Activated CD4-positive, alpha-beta T cell treated with anti-CD3 and anti-CD28 coated beads, Interleukin-2, amount 50 U/mL, for 24 hours (primary cell): ENCODE measurements around the gene CXCL9.
"Not testable (repeated sequence)": the region's sequence is repeated elsewhere in the genome, so short reads cannot be mapped to it uniquely, and the experiment has no call there.

ENCODE experiments used
- DNase-seq, 2 donors: peaks; one replicate each; pipeline ENCODE4 v3.0.0-alpha.2; 2020; ENCODE audit warnings: low read depth in 1 of 2, low spot score in 1 of 2

The CXCL9 gene

DNA sequence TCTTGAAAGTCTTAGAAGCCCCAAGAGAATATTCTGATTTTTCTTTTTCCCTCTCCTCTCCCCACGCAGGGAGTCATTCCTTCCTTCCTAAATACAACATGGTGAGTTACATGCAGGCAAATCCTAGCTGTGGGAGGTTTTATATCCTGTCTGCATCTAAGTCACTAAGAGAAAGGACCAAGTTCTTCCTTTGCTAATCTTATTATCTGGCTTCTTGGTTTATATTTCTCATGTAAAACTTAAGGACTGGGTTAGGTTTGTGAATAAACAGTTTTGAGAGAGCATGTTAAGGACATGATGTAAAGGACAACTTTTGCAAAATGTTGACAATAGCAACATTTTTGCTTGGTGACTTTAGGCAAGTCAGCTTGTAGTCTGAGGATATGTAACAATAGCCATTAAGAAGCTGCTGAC, 5.1 kb upstream of the CXCL9 start:
- DNase-seq = no peak

DNA sequence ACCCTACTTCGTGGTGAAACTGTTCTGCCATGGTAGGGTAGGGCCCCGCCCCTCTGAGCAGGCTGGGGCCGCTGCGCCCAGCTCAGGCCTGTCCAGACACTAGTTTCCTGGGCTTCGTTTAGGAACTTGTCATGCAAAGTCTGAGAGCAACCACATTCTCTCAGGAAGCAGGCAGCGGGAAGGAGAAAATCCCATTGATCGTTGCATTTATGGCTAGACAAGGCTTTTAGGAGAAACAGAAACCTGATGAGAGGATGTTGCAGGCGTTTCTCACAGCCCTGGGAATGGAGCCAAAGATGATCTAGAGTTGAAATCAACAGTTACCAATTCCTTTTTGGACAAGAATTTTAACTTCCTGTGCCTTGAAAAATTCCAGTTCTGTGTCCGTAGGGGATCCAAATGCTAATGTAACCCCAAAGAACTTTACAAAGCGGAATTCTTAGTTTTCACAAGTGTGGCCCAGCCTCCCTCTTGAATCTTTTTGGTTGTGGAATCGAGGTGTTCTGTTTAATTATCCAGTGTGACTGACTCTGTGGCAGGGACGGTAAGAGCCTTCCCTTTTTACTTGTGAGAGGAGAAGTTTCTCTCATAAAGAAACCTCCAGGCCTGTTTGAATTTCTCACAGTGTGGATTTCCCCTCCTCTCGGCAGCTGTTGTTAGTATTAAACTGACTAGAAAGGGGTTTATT, 4.5 kb upstream of the CXCL9 start:
- DNase-seq = no peak

DNA sequence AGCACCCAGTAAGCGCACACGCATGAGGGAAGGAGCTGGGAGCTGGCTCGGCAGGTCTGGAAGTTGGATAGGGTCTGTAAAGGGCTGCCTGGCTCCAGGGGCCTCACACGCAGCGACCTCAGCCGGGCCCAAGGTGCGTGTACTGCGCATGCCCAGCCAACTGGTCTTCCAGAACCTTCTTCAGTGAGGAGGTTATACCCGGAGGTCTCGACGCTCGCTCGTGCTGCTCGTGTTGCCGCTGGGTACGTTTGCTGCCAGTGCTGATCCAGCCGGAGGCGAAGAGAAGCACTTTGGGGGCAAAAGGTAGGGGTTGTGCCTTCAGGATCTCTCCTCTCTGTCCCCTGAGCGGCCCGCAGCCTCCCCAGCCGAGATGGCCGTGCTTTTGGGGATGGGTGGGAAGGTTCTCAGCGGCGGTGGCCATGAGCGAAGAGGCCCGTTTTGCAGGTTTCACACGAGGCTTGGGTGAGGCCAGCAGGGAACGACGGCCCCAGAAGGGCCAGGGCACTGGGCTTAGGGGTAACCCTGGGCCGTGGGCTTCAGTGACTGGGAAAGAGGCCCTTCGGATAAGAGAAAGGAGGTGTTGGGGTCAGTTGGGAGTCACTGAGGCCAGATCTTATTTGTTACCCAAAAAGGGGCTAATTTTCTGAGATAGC, 3.8 kb upstream of the CXCL9 start:
- DNase-seq = no peak

DNA sequence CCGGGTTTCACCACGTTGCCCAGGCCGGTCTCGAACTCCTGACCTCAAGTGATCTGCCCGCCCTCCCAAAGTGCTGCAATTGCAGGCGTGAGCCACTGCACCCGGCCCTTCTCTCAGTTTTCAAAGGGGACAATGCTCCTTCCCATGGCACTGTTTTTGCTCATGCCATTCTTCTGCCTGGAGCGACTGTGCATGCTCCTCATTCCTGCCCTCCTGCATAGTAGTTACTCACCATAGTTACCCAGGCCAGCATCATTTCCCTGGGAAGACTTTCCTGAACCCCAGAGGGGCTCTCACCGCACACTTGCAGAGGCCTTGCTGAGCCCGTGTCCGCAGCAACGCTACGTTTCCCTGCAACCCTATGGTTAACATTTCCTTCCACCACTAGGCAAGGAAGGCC, 3.3 kb upstream of the CXCL9 start:
- DNase-seq = no peak

DNA sequence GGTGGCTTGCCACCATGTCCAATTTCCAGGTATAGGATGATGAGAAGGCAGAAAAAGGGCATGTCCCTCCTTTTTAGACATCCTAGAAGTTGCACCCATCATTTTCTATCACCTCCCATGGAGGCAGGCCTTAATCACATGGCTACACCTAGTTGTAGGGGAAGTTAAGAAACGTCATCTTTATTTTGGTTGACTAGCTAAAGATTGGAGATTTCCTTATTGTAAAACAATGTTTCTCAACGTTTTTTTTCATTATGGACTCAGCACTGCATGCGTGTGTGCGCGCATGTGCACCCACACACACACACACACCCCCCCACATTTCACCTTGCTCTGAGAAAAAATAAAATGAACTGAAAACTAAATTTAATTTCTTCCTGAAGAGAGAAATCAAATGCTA, 2.0 kb upstream of the CXCL9 start:
- DNase-seq = no peak

DNA sequence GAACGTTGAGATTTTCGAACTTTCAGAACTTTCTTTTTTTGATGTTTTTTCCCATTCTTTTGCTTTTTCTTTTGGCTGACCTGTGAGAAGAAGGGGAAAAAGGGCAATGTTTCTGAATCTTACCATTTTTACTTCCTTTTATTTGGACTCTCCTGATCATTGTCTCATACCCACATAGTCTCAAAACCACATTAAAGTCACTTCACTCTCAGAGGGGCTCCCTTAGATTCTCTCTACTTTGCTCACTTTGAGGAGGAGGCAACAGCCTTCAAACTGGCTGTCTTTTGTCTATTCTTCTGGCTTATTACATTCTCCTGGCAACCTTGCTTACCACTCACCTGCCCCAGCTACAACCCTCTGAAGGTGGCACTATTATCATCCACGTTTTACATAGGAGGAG, 3.7 kb downstream of the CXCL9 start:
- no peak for DNase-seq

DNA sequence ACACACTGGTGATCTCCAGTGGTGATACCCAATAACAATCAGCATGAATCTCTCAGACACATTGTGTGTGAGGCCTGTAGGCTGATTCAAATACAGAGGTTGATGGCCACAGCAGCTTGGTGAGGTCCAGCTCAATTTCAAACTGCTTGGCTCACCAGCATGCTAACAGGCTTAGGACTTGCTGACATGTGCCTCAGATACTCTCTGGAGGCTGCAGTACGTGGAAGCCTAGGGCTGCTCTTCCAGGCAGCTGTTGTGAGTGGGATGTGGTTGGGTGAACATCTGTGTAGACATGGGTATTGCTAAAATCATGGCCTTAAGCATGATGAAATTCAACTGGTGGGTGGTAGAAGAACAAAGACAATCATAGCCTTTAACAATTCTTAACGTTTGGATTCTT, 4.3 kb downstream of the CXCL9 start:
- DNase-seq = no peak

DNA sequence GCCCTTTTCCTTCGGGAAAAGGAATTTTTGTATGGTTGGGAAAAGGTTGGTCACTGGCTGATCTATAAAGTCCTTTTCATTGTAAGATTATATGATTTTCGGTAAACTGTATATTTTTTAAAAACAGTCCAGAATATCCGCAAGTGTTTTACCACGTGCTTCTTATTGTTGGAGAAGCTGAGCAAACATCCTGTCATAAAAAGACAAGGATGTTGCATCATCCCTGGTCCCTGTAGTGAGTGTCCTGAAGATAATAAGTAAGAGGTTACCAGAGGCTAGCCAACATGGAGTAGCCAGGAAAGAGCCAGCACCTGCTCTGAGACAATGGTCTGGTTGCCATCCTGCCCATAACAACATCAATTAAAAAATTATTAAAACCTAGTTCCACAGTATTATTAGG, 5.1 kb downstream of the CXCL9 start:
- DNase-seq = no peak

DNA sequence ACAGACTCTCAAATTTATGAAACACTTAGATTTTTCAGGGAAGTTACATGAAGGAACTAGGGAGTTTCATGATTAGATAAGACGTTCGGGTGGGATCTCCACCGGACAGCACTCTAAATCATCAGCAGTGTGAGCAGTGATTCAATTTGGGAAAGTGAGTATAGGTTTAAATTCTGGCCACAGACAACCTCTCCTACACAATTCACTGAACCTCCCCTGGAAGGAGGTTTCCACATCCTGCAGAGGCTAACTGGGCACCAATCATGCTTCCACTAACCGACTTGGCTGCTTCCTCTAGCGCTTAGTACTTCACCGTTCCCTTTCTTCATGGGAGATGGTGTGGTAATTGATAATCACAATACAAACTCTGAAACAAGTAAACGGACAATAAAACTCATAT, 5.6 kb downstream of the CXCL9 start:
- DNase-seq = no peak

DNA sequence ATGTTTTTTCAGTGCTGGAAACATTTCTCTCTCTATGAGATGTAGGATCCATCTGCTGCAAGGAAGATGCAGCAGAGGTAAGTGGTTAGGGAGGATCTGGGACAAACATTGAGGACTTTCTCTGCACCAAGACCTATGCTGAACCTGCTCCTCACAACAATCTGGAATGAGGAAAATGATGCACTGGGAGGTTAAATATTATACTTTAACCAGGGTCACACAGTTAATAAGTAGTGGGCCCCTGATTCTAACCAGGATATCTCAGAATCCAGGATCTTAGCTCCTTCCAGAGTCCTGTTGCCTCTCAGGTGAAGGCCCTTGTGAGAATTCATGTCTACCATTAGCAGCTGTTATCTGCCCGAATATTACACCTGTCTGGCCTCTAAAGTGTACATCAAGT, 7.0 kb downstream of the CXCL9 start:
- no peak for DNase-seq

DNA sequence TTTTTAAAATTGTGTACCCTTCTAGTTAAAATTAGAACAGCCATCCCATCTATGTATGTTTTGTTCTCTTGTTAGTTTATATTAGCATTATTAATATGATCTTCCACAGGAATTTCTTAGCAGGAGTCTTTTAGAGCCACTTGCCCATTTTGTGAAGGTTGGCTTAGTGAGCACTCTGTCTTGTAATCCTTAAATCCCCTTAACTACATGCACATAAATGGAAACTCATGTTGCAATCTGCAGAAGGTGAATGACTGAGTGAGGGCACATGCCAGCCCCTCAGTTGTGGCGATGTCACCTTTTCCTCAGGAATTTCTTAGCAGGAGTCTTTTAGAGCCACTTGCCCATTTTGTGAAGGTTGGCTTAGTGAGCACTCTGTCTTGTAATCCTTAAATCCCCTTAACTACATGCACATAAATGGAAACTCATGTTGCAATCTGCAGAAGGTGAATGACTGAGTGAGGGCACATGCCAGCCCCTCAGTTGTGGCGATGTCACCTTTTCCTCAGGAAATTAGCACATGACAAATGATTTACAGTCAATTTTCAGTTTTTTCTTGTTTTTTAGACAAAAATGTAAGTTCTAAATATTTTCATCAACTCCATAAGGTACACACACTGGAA, 8.7 kb downstream of the CXCL9 start:
- DNase-seq = not testable (repeated sequence)

DNA sequence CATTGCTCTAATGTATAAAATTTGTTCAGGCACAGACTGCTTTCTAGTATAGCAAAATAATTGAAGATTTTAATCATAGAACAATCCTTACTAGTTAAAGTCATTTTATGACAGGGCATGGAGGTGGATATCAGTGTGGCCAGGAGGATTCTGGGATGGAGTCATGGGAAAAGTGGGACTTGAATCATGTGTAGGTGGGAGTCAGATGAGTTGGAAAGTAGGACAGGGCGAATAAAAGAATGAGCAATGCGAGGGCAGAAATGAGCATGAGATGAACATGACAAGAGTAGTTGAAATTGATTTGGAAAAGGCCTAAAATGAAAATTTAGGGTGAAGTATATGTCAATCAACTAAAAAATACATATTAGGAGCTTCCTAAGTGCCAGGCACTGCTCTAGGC, 9.4 kb downstream of the CXCL9 start:
- DNase-seq = no peak

DNA sequence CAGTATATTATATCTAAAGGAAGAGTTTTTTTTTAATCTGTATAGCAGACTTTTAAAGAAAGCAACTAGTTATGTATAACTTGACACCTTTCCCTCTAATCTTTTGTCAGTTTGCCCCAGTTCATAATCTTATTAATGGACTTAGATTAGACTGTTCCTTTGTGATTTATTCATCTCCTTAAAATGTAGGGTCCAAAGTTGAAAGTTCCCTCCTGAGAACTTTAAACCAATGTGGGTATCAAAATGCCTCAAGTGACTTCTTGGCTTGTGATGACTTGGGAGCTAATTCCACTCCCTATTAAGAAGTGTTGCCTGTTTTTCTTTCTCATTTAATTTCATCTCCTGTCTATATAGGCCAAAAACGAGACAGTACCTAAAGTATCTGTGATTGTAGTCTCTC, 10.2 kb downstream of the CXCL9 start:
- DNase-seq = no peak

DNA sequence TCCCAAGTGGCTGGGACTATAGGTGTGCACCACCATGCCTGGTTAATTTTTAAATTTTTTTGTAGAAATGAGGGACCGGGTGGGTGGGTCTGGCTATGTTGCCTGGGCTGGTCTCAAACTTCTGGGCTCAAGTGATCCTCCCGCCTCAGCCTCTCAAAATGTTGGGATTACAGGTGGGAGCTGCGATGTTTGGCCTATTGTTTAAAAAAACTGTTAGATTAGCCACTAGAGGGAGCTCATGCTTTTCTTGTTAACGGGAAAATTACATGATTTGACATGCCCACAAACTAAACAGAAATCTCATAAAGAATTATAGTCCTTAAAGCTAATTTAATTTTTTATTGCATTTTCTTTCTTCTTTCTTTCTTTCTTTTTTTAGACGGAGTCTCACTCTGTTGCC, 11.6 kb downstream of the CXCL9 start:
- DNase-seq = no peak

DNA sequence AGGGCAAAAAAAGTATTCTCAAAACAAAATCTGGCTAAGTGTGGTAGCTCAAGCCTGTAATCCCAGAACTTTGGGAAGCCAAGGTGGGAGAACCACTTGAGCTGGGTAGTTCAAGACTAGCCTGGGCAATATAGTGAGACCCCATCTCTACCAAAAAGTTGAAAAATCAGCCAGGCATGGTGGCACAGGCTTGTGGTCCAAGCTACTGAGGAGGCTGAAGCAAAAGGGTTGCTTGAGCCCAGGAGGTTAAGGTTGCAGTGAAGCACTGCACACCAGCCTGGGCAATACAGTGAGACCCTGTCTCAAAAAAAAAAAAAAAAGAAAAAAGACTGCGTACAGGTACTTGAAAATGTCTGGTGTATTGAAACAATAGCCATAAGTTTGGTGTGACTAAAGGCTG, 14.8 kb downstream of the CXCL9 start:
- no peak for DNase-seq

DNA sequence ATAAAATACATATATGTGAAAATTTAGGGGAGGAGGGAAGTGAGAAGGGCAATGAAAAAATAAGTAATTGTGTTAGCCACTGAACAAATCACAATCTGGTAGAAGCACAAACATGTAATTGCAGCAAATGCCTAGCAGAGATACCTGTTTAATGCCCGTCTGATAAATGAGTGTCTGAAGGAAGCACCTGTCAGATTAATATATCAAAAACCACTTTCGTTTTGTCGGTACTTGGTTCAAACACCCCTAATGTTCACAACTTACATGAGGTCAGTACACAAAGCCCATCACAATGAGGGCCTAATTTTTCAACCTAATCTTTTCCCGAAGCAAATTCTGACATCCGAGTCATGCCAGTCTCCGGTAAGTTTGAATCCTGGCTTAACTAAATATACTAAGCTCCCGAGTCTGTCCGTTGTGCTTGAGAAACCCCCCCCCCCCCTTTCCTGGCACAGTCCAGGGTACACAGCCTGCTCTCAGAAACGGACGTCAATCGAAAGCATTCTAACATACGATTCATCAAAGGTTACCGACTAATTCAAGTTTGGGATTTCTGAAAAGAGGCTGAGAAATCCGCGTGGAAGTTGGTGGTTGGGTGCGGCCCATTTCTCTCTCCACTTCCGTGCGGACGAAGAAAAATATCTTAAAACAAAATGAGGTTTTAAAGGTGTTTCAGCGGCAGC, 17.3 kb downstream of the CXCL9 start:
- DNase-seq = no peak

DNA sequence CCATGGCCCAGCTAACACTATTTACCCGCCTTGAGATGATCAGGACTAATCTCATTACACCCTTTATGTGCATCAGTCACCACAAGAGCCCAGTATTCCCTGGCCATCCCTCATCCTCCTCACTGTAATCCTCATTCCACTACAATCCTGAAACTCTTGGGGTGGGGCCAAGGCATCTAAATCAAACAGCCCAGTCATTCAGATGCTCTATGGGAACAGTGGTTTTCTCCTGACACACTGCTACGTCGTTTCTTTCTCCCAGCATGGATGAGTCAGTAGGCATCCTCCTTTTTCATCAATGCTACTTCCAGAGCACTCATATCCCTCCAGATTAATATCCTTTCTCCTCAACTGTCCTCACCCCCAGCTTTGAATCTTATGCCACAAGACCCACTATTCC, 22.2 kb downstream of the CXCL9 start:
- DNase-seq = no peak

DNA sequence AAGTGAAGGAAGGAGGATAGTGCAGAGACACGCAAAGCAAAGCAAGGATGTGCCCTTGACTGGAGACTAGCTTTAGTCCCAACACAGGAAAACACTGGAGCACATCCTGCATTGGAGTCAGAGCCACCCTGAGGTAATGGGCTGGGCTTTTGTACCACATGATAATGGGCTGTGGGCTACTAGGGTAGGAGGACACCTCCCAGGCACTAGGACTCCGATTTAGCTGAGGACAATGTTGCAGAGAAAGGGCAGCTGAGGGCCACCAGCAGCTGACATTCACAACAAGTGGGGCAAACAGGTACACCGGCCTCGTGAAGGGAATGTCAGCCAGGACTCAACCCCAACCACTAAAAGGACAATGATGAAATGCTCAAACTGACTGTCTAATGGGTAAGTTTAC, 26.7 kb downstream of the CXCL9 start:
- DNase-seq = no peak

DNA sequence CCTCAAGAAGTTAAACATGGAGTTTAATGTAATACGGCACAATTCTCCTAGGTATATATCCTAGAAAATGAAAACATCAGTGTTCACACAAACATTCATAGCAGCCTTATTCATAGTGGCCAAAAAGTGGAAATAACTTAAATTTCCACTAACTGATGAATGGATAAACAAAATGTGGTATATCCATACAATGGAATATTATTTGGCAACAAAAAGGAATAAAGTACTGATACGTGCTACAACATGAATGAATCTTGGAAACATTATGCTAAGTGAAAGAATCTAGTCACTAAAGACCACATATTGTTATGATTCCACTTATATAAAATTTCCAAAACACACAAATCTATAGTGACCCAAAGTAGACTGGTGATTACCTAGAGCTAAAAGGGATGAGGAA, 31.1 kb downstream of the CXCL9 start:
- no peak for DNase-seq

DNA sequence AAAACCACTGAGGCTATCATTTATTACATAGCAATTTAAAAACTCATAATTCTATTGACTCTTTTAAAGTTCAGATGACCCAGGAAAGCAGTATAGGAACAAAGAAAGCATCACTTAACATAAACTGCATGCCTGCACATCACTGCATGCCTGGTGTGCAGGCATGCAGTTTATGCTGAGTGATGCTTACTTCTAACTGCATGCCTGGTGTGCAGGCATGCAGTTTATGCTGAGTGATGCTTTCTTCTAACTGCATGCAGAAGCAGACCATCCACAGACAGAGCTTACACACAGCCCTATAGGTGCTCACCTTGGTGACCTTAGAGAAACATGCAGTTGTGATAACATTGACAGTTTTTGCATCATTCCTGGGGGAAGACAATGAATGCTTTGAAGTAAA, 33.5 kb downstream of the CXCL9 start:
- DNase-seq = no peak

DNA sequence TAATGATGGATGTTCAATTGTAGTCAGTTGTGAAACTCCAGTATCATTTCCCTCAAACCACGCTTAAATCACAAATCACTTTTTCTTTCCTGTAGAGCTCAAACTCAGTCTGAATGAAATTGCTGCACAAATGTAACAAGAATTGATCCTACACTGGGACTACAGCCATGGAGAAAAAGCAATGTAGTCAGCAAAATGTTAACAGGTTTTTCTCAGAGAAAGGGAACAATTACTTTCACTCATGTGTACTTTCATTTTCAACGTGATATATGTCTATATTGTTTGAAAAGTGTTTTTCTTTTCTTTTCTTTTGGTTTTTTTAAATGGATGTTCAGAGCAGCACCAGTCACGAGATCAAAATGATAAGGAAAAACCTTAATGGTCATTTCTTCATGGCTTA, 39.2 kb downstream of the CXCL9 start:
- DNase-seq = no peak

DNA sequence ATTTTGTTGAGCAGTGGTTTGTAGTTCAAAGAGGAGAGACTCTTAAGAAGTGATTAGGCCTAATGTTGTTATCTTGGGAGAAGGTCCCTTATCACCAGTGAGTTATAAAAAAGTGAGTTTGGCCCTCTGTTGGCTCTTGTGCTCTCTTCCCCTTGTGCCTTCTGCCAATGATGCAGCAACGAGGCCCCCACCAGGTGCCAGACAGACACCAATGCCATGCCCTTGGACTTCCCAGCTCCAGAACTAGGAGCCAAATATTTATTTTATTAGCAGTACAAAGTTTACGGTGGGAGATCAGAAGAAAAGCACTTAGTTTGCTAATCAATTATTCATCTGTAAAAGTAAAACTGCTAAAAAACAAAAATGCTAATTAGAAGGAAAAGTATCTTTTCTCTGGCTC, 43.8 kb downstream of the CXCL9 start:
- DNase-seq = no peak
